NCI-H774 (cell line): ENCODE data around the gene SERPINA3.
"Not testable (repeated sequence)": the region's sequence is repeated elsewhere in the genome, so short reads cannot be mapped to it uniquely, and the experiment has no call there.

Experiments used
- DNase-seq: peaks from one replicate; lab custom pipeline; 2025; lab: John Stamatoyannopoulos, UW

The SERPINA3 gene

GRCh38 chr14:94633121-94633520 lies 20.9 kb downstream of the SERPINA3 start:
- DNase-seq: no peak

GRCh38 chr14:94635154-94635553 lies 23.0 kb downstream of the SERPINA3 start:
- no peak for DNase-seq

GRCh38 chr14:94636744-94637412 lies 24.7 kb downstream of the SERPINA3 start:
- DNase-seq: no peak

GRCh38 chr14:94637814-94638213 lies 25.6 kb downstream of the SERPINA3 start:
- DNase-seq: not testable (repeated sequence)

GRCh38 chr14:94638339-94638738 lies 26.1 kb downstream of the SERPINA3 start:
- no peak for DNase-seq

GRCh38 chr14:94638961-94639817 lies 27.0 kb downstream of the SERPINA3 start:
- DNase-seq: no peak

- DNase-seq: no peak
Measured at GRCh38 chr14:94640721-94641631, 28.8 kb downstream of the SERPINA3 start.

- no peak for DNase-seq
Measured at GRCh38 chr14:94641632-94641955, 29.4 kb downstream of the SERPINA3 start.

GRCh38 chr14:94643316-94644101 lies 31.3 kb downstream of the SERPINA3 start:
- DNase-seq: no peak

- DNase-seq: no peak
Measured at GRCh38 chr14:94644102-94644535, 31.9 kb downstream of the SERPINA3 start.

- no peak for DNase-seq
Measured at GRCh38 chr14:94646066-94646465, 33.9 kb downstream of the SERPINA3 start.

- DNase-seq: no peak
Measured at GRCh38 chr14:94646481-94646880, 34.3 kb downstream of the SERPINA3 start.

GRCh38 chr14:94648801-94649200 lies 36.6 kb downstream of the SERPINA3 start:
- no peak for DNase-seq

GRCh38 chr14:94649543-94650443 lies 37.6 kb downstream of the SERPINA3 start:
- DNase-seq: no peak

- DNase-seq: no peak
Measured at GRCh38 chr14:94650444-94650775, 38.2 kb downstream of the SERPINA3 start.

- DNase-seq: no peak
Measured at GRCh38 chr14:94650806-94651805, 38.9 kb downstream of the SERPINA3 start.

GRCh38 chr14:94653321-94653720 lies 41.1 kb downstream of the SERPINA3 start:
- DNase-seq: no peak

- DNase-seq: no peak
Measured at GRCh38 chr14:94654071-94654861, 42.1 kb downstream of the SERPINA3 start.
